HEK293 (cell line): ENCODE data around the gene SAMD3.

Experiments used
- CTCF ChIA-PET: fragments of 350-600 bp; formaldehyde crosslinking; extraction: SDS; loops from one replicate; lab custom pipeline; 2021; ENCODE audit warnings: antibody characterized with exemption; lab: Yijun Ruan, JAX
- POLR2A ChIA-PET: fragments of 300-600 bp; formaldehyde crosslinking; extraction: SDS; loops from one replicate; lab custom pipeline; 2020; ENCODE audit warnings: antibody characterized with exemption, inconsistent platforms; lab: Yijun Ruan, JAX
- H3K27ac ChIP-seq: fragments of 200-500 bp; sonication (Bioruptor generic); 2 replicates; pipeline ENCODE4 v1.5.1; 2014; ENCODE audit warnings: low read depth, low read length, control low read depth, inconsistent platforms; ENCODE audit errors: extremely low read depth
- H3K36me3 ChIP-seq, 2 experiments: fragments of 200-500 bp in 1 of 2; sonication (Bioruptor generic) in 1 of 2; 1 replicate in 1 of 2; 2 replicates in 1 of 2; pipeline ENCODE4 v1.5.1; 2014 to 2017; ENCODE audit warnings: inconsistent platforms in 2 of 2, low read length in 2 of 2; ENCODE audit not compliant: control insufficient read depth in 2 of 2, insufficient read depth in 1 of 2
- H3K4me1 ChIP-seq: fragments of 200-500 bp; sonication (Bioruptor generic); 2 replicates; pipeline ENCODE4 v1.5.1; 2014; ENCODE audit warnings: mild to moderate bottlenecking, low read length, inconsistent platforms; ENCODE audit not compliant: control insufficient read depth, insufficient read depth
- H3K4me3 ChIP-seq: 2 replicates; pipeline ENCODE4 v1.5.1; 2011; ENCODE audit warnings: low read depth, mild to moderate bottlenecking, control low read depth, low read length, moderate library complexity
- H3K9me3 ChIP-seq: fragments of 200-500 bp; sonication (Bioruptor generic); 2 replicates; pipeline ENCODE4 v1.5.1; 2014; ENCODE audit warnings: low read depth, low read length, inconsistent platforms; ENCODE audit not compliant: control insufficient read depth, insufficient read depth
- EGR2 ChIP-seq: fragments of 450-650 bp; formaldehyde crosslinking; IDR thresholded peaks from 2 replicates; pipeline ENCODE4 v1.5.1; 2016; ENCODE audit warnings: low read depth, missing biosample characterization, missing genetic modification characterization
- GLIS2 ChIP-seq: fragments of 450-650 bp; formaldehyde crosslinking; IDR thresholded peaks from 2 replicates; pipeline ENCODE4 v1.5.1; 2016; ENCODE audit warnings: missing biosample characterization, missing genetic modification characterization
- HOXD13 ChIP-seq: sonication (generic); formaldehyde crosslinking; IDR thresholded peaks from 2 replicates; pipeline ENCODE4 v1.8.0; 2022; ENCODE audit warnings: missing genetic modification reagents, borderline replicate concordance
- SETDB1 ChIP-seq: IDR thresholded peaks from one replicate; pipeline ENCODE4 v1.6.1; 2017; ENCODE audit warnings: mild to moderate bottlenecking, low read length, moderate library complexity, mixed read lengths; ENCODE audit not compliant: insufficient read length
- SP7 ChIP-seq: fragments of 450-650 bp; formaldehyde crosslinking; IDR thresholded peaks from 2 replicates; pipeline ENCODE4 v1.5.1; 2016; ENCODE audit warnings: missing biosample characterization, missing genetic modification characterization
- ZFHX2 ChIP-seq: fragments of 450-650 bp; formaldehyde crosslinking; conservative IDR thresholded peaks from 2 replicates; pipeline ENCODE4 v1.5.1; 2016; ENCODE audit warnings: missing biosample characterization, missing genetic modification characterization
- ZNF19 ChIP-seq: fragments of 450-650 bp; formaldehyde crosslinking; IDR thresholded peaks from 2 replicates; pipeline ENCODE4; 2016; ENCODE audit warnings: missing biosample characterization, missing genetic modification characterization, low read depth
- ZNF223 ChIP-seq: fragments of 450-650 bp; formaldehyde crosslinking; IDR thresholded peaks from 2 replicates; pipeline ENCODE4 v1.5.1; 2016; ENCODE audit warnings: missing biosample characterization, missing genetic modification characterization
- ZNF274 ChIP-seq, 2 experiments: fragments of 200-500 bp in 1 of 2; fragments of 450-650 bp in 1 of 2; sonication (Bioruptor generic) in 1 of 2; formaldehyde crosslinking in 1 of 2; IDR thresholded peaks; 2 replicates each; pipeline versions ENCODE4 v1.5.1 to v1.6.1; 2014 to 2016; ENCODE audit warnings: borderline replicate concordance in 1 of 2, inconsistent platforms in 1 of 2, low read length in 1 of 2, missing biosample characterization in 1 of 2, missing genetic modification characterization in 1 of 2
- ZNF416 ChIP-seq: fragments of 450-650 bp; formaldehyde crosslinking; IDR thresholded peaks from 2 replicates; pipeline ENCODE4 v1.5.1; 2016; ENCODE audit warnings: missing biosample characterization, missing genetic modification characterization
- ZNF571 ChIP-seq: fragments of 450-650 bp; formaldehyde crosslinking; IDR thresholded peaks from 2 replicates; pipeline ENCODE4 v1.5.0; 2017; ENCODE audit warnings: missing biosample characterization, missing genetic modification characterization
- TF ChIP-seq, protein P1 (sequence below): fragments of 450-650 bp; formaldehyde crosslinking; IDR thresholded peaks from 2 replicates; pipeline ENCODE4 v1.5.1; 2016; ENCODE audit warnings: missing biosample characterization, missing genetic modification characterization
- TF ChIP-seq, protein P2 (sequence below): fragments of 450-650 bp; IDR thresholded peaks from 2 replicates; pipeline ENCODE4 v1.5.1; 2018; ENCODE audit warnings: missing biosample characterization, mild to moderate bottlenecking, missing genetic modification characterization
- TF ChIP-seq, protein P3 (sequence below): fragments of 450-650 bp; formaldehyde crosslinking; IDR thresholded peaks from 2 replicates; pipeline ENCODE4 v1.5.1; 2016; ENCODE audit warnings: missing biosample characterization, missing genetic modification characterization
- TF ChIP-seq, protein P4 (sequence below): fragments of 450-650 bp; formaldehyde crosslinking; IDR thresholded peaks from 2 replicates; pipeline ENCODE4; 2016; ENCODE audit warnings: missing biosample characterization, missing genetic modification characterization
- TF ChIP-seq, protein P5 (sequence below): fragments of 450-650 bp; formaldehyde crosslinking; IDR thresholded peaks from 2 replicates; pipeline ENCODE4 v1.5.1; 2016; ENCODE audit warnings: missing biosample characterization, missing genetic modification characterization
- TF ChIP-seq, protein P6 (sequence below): fragments of 450-650 bp; formaldehyde crosslinking; IDR thresholded peaks from 2 replicates; pipeline ENCODE4 v1.5.1; 2016; ENCODE audit warnings: missing biosample characterization, missing genetic modification characterization

Gene SAMD3

DNA sequence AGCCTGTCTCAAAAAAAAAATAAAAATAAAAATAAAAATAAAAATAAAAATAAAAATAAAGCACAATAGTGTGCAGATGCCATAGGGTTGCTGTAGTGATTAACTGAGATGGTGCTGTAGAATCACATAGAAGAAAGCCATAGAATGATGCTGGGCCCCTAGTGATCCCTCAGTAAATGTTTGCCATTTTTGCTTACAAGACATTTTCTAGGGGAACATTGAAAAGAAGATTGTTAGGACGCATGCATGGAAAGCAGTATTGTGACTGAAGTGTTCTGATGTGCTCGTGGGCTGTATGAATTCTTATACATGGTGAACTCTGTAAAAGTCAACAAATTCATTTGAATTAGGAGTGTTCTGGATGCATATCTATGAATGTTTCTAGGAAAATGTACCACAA is 22.0 kb upstream of the SAMD3 start:
- Histone ChIP-seq H3K27ac (no peak overlapping the region), H3K4me3 (no peak overlapping the region), H3K36me3 (no peaks in the 10 kb centered on the region), H3K4me1 (no peaks in the 10 kb centered on the region), H3K9me3 (no peaks in the 10 kb centered on the region)
- ChIA-PET POLR2A (no interaction called here), CTCF (no interaction called here)
- TF ChIP-seq HOXD13 (no peak), ZFHX2 (tag by site-specific recombination) (no peak), ZNF571 (tag by site-specific recombination) (no peak), SETDB1 (no peak), ZNF416 (tag by site-specific recombination) (no peak), ZNF274 (IDR thresholded peaks at IDR 0.05; ENCODE audit: low read length) (no peak), ZNF274 (tag by site-specific recombination; IDR thresholded peaks at IDR 0.05; ENCODE audit: borderline replicate concordance) (no peak), ZNF19 (no peak), SP7 (no peak), EGR2 (tag by site-specific recombination) (no peak), ZNF223 (tag by site-specific recombination) (no peak), GLIS2 (no peak)
- TF ChIP-seq, protein P1, sequence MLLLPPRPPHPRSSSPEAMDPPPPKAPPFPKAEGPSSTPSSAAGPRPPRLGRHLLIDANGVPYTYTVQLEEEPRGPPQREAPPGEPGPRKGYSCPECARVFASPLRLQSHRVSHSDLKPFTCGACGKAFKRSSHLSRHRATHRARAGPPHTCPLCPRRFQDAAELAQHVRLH (tag by site-specific recombination): no peak
- TF ChIP-seq, protein P2, sequence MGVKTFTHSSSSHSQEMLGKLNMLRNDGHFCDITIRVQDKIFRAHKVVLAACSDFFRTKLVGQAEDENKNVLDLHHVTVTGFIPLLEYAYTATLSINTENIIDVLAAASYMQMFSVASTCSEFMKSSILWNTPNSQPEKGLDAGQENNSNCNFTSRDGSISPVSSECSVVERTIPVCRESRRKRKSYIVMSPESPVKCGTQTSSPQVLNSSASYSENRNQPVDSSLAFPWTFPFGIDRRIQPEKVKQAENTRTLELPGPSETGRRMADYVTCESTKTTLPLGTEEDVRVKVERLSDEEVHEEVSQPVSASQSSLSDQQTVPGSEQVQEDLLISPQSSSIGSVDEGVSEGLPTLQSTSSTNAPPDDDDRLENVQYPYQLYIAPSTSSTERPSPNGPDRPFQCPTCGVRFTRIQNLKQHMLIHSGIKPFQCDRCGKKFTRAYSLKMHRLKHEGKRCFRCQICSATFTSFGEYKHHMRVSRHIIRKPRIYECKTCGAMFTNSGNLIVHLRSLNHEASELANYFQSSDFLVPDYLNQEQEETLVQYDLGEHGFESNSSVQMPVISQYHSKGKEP: no peak
- TF ChIP-seq, protein P3, sequence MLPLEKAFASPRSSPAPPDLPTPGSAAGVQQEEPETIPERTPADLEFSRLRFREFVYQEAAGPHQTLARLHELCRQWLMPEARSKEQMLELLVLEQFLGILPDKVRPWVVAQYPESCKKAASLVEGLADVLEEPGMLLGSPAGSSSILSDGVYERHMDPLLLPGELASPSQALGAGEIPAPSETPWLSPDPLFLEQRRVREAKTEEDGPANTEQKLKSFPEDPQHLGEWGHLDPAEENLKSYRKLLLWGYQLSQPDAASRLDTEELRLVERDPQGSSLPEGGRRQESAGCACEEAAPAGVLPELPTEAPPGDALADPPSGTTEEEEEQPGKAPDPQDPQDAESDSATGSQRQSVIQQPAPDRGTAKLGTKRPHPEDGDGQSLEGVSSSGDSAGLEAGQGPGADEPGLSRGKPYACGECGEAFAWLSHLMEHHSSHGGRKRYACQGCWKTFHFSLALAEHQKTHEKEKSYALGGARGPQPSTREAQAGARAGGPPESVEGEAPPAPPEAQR (tag by site-specific recombination): no peak
- TF ChIP-seq, protein P4, sequence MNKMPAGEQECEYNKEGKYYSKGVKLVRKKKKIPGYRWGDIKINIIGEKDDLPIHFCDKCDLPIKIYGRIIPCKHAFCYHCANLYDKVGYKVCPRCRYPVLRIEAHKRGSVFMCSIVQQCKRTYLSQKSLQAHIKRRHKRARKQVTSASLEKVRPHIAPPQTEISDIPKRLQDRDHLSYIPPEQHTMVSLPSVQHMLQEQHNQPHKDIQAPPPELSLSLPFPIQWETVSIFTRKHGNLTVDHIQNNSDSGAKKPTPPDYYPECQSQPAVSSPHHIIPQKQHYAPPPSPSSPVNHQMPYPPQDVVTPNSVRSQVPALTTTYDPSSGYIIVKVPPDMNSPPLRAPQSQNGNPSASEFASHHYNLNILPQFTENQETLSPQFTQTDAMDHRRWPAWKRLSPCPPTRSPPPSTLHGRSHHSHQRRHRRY (tag by site-specific recombination): no peak
- TF ChIP-seq, protein P5, sequence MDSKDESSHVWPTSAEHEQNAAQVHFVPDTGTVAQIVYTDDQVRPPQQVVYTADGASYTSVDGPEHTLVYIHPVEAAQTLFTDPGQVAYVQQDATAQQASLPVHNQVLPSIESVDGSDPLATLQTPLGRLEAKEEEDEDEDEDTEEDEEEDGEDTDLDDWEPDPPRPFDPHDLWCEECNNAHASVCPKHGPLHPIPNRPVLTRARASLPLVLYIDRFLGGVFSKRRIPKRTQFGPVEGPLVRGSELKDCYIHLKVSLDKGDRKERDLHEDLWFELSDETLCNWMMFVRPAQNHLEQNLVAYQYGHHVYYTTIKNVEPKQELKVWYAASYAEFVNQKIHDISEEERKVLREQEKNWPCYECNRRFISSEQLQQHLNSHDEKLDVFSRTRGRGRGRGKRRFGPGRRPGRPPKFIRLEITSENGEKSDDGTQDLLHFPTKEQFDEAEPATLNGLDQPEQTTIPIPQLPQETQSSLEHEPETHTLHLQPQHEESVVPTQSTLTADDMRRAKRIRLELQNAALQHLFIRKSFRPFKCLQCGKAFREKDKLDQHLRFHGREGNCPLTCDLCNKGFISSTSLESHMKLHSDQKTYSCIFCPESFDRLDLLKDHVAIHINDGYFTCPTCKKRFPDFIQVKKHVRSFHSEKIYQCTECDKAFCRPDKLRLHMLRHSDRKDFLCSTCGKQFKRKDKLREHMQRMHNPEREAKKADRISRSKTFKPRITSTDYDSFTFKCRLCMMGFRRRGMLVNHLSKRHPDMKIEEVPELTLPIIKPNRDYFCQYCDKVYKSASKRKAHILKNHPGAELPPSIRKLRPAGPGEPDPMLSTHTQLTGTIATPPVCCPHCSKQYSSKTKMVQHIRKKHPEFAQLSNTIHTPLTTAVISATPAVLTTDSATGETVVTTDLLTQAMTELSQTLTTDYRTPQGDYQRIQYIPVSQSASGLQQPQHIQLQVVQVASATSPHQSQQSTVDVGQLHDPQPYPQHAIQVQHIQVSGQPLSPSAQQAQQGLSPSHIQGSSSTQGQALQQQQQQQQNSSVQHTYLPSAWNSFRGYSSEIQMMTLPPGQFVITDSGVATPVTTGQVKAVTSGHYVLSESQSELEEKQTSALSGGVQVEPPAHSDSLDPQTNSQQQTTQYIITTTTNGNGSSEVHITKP (tag by site-specific recombination): no peak
- TF ChIP-seq, protein P6, sequence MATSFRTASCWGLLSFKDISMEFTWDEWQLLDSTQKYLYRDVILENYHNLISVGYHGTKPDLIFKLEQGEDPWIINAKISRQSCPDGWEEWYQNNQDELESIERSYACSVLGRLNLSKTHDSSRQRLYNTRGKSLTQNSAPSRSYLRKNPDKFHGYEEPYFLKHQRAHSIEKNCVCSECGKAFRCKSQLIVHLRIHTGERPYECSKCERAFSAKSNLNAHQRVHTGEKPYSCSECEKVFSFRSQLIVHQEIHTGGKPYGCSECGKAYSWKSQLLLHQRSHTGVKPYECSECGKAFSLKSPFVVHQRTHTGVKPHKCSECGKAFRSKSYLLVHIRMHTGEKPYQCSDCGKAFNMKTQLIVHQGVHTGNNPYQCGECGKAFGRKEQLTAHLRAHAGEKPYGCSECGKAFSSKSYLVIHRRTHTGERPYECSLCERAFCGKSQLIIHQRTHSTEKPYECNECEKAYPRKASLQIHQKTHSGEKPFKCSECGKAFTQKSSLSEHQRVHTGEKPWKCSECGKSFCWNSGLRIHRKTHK (tag by site-specific recombination): no peak
